ENCODE data around the gene GPATCH1.
"Not testable (repeated sequence)": the region's sequence is repeated elsewhere in the genome, so short reads cannot be mapped to it uniquely, and the experiment has no call there.

- not testable (repeated sequence) for TF ChIP-seq POLR2A (IDR thresholded peaks at IDR 0.05; ENCODE audit: low read length); GATA1 (IDR thresholded peaks at IDR 0.05; ENCODE audit: low read depth, low read length)
These were observed 44.4 kb upstream of the GPATCH1 start for GRCh38 chr19:33036370-33037167.

All from erythroblast (primary cell).